ENCODE data around the gene STXBP1. TPM values are rescaled to one million over a fixed set of nuclear protein-coding genes. Genes with fewer than 3 reads are reported as not detected.

Gene STXBP1
- total and polyA plus RNA-seq, 9 of the 15 experiments (the other 6 are each of a cell fraction or from before 2014, with no cell fraction given) = 4.6 to 35.1 (median 9.7) TPM

- no peaks in the 10 kb centered on the region for H3K9me3 ChIP-seq (replicated peaks; ENCODE audit: control insufficient read depth, insufficient read depth, low read depth, low read length)
- H3K79me2 ChIP-seq (ENCODE audit: control insufficient read depth, insufficient read depth, low read length) = peaks cover 92% of the 10 kb centered on the region
- 95% methylated on average over 9 of the region's 13 CpGs for WGBS (ENCODE audit: insufficient coverage, low coverage, missing lambda C conversion rate)
- ChIA-PET POLR2A (interaction anchor here (1.3 kb wide), 1 partner anchor 365 kb away, joined by 3 read pairs; no protein-coding TSS in a partner anchor), CTCF (ENCODE audit: low intra/inter-chr PET ratio) (interaction anchor here (0.7 kb wide), 1 partner anchor 111 kb away, joined by 3 read pairs; no protein-coding TSS in a partner anchor)
- H4K20me1 ChIP-seq (replicated peaks; ENCODE audit: control insufficient read depth, insufficient read depth, low read length) = peaks cover 20% of the 10 kb centered on the region
- H3K36me3 ChIP-seq (ENCODE audit: control insufficient read depth, insufficient read depth, low read length) = peaks cover 59% of the 10 kb centered on the region; the same call in 2 of the 3 replicates
- intact Hi-C loops (cut with micrococcal nuclease) = no loop called here
- in situ Hi-C loops (cut with MboI) = no loop called here
- FAIRE-seq (no peak), ATAC-seq (no peak), DNase-seq (ENCODE audit: extremely low read depth in 1 of 4, low spot score in 3 of 4) (no peak)
- H3K4me1 ChIP-seq (replicated peaks in 1 of 2; ENCODE audit: control insufficient read depth in 2 of 2, insufficient read depth in 2 of 2, low read length in 2 of 2) = peaks cover 37 to 52% of the 10 kb centered on the region in 2 experiments
- peaks cover 7% of the 10 kb centered on the region for H3K9me1 ChIP-seq (ENCODE audit: control insufficient read depth, insufficient read depth, low read length)
- H3K4me2 ChIP-seq (ENCODE audit: insufficient read depth, low read length) = no peak overlapping the region
- no peak overlapping the region for H3K4me3 ChIP-seq
- no peak overlapping the region for H3K27ac ChIP-seq (ENCODE audit: extremely low read depth, low read depth, low read length)
- no peak overlapping the region for H3K9ac ChIP-seq (ENCODE audit: insufficient read depth in 1 of 2, low read depth in 2 of 2, low read length in 2 of 2)
- no TSS peak for BruUV-seq (replicated peaks)
- H3K27me3 ChIP-seq (ENCODE audit: control insufficient read depth in 2 of 2, insufficient read depth in 2 of 2, low read length in 2 of 2) = no peaks in the 10 kb centered on the region
- no peak overlapping the region for H2AFZ ChIP-seq (ENCODE audit: low read depth, low read length)
- TF ChIP-seq HEY1 (CRISPR knock-in tag; IDR thresholded peaks at IDR 0.05; ENCODE audit: borderline replicate concordance) (no peak), CREB3L1 (IDR thresholded peaks at IDR 0.05; ENCODE audit: borderline replicate concordance, low read depth) (no peak), PREB (CRISPR knock-in tag; IDR thresholded peaks at IDR 0.05) (no peak), ZSCAN32 (CRISPR knock-in tag; IDR thresholded peaks at IDR 0.05) (no peak), RREB1 (CRISPR knock-in tag; IDR thresholded peaks at IDR 0.05) (no peak), CBX1 (IDR thresholded peaks at IDR 0.05; ENCODE audit: low read depth) (no peak), SRF (CRISPR knock-in tag; IDR thresholded peaks at IDR 0.05) (no peak), ZFX (CRISPR knock-in tag; IDR thresholded peaks at IDR 0.05) (no peak), GTF3C2 (IDR thresholded peaks at IDR 0.05; ENCODE audit: borderline replicate concordance, extremely low read depth, insufficient read length) (no peak)
These were observed 48.5 kb upstream of the STXBP1 start for GRCh38 chr9:127563579-127563978.

All from K562 (cell line).